LNCaP clone FGC (cell line): ENCODE results near the gene ORAI2.
A peak's percentile ranks its signal among the peaks of the same experiment; 100 is the strongest.

Experiments
- DNase-seq: peaks from one replicate; pipeline ENCODE4 v3.0.0-alpha.2; 2011; ENCODE audit warnings: low read depth
- H3K4me3 ChIP-seq: 2 replicates; pipeline ENCODE4 v1.5.1; 2011; ENCODE audit warnings: mild to moderate bottlenecking, low read depth, low read length, control low read depth
- CTCF ChIP-seq: IDR thresholded peaks from 2 replicates; pipeline ENCODE4 v1.5.1; 2012; ENCODE audit warnings: mild to moderate bottlenecking; ENCODE audit not compliant: control insufficient read depth, insufficient read depth; ENCODE audit errors: extremely low read depth

ORAI2 gene

GRCh38 chr7:102433219-102434038 is at the start of gene ORAI2:
ORAI2 (plus strand) TSS chr7:102433575; CDS start chr7:102438957, 5,382 bp downstream.
- DNase-seq: no peak
- H3K4me3 ChIP-seq: peak within 1 kb of the TSS; percentile 68
- TF ChIP-seq CTCF: no peak

GRCh38 chr7:102387064-102387463 is 46.3 kb upstream of the ORAI2 start:
- H3K4me3 ChIP-seq: no peak overlapping the region
- no peak for DNase-seq
- TF ChIP-seq CTCF: no peak

GRCh38 chr7:102389810-102390209 is 43.6 kb upstream of the ORAI2 start:
- TF ChIP-seq CTCF: no peak
- no peak for DNase-seq
- no peak overlapping the region for H3K4me3 ChIP-seq

GRCh38 chr7:102390697-102391484 is 42.5 kb upstream of the ORAI2 start:
- H3K4me3 ChIP-seq: no peak overlapping the region
- peak; percentile 30 for DNase-seq
- peak; percentile 84 for TF ChIP-seq CTCF

GRCh38 chr7:102392330-102392729 is 41.0 kb upstream of the ORAI2 start:
- no peak for TF ChIP-seq CTCF
- DNase-seq: no peak
- no peak overlapping the region for H3K4me3 ChIP-seq

GRCh38 chr7:102393467-102393866 is 39.9 kb upstream of the ORAI2 start:
- TF ChIP-seq CTCF: no peak
- H3K4me3 ChIP-seq: no peak overlapping the region
- no peak for DNase-seq
